GM15510 (cell line): ENCODE results near the gene TAS2R42.

ENCODE experiments used
- POLR2A ChIP-seq: IDR thresholded peaks from 3 replicates; pipeline ENCODE4 v1.6.1; 2011; ENCODE audit warnings: borderline replicate concordance; ENCODE audit not compliant: insufficient read length; ENCODE audit errors: extremely low read depth

The TAS2R42 gene

DNA sequence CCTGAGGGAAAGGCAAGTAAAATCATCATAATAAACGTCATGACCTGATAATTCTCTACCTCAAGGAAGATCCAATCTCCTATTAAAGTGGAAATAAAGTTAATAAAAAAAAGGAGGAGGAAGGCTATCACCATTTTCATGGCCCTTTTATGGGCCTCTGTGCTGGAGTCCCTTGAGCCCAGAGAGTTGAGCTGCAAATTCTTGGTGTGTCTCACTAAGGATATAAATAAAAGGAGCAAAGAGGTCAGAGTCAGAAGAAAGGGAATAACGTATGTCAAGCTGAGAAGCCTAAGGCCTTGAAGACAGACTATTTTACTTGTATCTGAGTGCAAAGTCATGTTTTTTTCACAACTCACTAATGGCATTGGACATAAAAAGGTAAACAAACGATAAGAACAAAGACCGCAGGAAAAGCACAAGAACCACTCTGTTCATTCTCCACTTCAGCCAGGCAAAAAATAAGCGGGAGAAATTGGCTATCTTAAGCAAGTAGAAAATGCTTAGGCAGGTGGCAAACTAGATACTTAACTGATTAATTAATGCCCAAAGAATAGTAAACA, 27.8 kb downstream of the TAS2R42 start:
- TF ChIP-seq POLR2A: no peak

DNA sequence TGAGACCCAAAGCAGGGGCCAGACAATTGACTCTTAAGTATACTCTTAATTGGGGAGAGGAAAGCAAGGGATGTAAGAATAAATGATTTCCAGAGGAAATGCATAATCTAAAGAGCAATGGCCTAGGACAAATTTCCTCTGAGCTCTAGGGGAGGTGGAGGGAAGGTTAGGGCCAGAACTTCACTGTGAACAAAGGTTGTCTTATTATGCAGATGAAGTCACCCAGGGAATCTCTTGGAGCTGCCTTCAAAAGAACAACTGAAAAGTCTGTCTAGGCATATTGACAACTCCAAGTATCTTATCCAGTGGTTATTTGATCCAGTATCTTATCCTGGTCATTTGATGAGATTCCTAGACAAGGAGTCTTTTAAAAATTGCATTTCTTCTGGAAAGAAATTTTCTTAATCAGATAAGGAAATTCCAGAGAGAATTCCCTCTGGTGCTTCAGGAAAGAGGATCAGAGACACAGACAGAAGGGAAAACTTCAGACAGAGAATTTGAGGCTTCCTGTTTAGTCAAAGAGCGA, 32.3 kb downstream of the TAS2R42 start:
- no peak for TF ChIP-seq POLR2A

DNA sequence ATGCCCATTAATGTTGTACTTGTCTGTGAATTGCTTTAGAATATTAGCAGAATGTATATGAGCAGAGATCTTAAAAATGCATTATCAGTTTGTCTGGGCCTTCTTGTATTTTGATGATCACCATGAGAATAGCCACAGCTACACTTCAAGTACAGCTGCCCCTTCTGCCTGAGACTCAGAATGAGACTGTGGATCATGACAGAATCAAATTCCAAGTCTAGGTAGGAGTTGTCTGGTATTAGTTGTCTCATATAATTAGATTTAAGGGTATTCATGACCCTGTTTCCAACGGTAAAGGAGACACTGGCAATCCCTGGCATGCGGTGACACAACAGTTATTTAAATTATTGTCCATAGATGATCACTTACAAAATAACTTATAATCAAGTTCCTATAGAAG, 34.0 kb downstream of the TAS2R42 start:
- TF ChIP-seq POLR2A: no peak

DNA sequence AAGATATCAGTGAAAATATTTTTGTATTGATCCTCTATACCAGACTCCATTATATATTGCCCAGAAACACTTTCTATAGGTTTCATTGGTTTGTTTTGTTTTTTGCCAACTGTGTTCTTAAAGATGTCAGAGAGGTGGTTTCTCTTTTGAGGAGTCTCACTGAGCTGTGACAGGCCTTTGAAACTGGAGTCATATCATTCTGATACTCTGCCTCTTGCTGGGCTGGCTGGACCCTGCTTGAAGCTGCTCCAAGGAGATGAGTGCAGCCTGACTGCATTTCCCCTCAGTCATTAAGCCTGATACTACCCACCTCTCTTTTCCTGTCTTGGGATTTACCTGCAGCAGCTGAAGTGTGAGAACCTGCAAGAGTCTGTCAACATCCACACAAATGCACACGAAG, 35.9 kb downstream of the TAS2R42 start:
- TF ChIP-seq POLR2A: no peak

DNA sequence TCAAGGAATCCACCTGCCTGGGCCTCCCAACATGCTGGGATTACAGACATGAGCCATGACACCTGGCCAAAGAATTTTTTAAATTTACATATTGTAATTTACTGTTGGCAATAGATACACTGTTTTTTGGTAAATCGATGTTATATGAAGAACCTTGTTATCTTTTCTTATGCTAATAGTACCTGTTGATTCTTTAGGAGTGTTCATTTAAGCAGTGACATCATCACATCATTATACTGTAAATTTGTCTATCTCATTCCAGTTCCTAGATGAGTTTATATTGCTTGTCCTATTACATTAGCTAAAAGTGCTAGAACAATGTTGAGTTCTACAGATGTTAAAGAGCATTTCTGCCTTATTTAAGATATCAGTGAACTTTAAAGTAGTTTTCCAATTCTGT, 39.3 kb downstream of the TAS2R42 start:
- TF ChIP-seq POLR2A: no peak

DNA sequence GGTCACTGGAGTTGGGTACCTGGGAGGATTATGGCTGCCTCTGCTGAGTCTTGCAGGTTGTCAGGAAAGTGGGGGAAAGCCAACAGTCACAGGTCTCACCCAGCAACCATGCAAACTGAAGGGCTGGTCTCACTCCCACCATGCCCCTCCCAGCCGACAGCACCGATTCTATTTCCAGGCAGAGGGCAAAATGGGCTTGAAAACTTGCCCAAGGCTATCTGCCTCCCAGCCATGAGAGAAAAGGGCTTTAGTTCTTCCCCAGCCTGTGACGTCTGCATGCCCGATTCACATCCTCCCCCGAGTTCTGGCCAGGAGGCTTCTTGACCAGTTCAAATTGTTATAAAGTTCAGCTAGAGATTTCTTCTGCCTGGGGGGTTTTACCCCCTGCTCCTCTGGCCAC, 42.4 kb downstream of the TAS2R42 start:
- TF ChIP-seq POLR2A: no peak

DNA sequence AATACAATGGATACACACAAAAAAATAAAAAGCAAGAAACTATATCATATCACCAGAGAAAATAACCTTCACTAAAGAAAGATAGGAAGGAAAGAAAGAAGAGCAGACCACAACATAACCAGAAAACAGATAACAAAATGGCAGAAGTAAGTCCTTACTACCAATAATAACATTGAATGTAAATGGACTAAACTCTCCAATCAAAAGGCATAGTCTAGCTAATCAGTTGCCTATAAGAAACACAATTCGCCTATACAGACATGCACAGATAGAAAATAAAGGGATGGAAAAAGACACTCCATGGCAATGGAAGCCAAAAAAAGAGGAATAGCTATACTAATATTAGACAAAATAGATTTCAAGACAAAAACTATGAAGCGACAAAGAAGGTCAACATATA, 43.4 kb downstream of the TAS2R42 start:
- no peak for TF ChIP-seq POLR2A

DNA sequence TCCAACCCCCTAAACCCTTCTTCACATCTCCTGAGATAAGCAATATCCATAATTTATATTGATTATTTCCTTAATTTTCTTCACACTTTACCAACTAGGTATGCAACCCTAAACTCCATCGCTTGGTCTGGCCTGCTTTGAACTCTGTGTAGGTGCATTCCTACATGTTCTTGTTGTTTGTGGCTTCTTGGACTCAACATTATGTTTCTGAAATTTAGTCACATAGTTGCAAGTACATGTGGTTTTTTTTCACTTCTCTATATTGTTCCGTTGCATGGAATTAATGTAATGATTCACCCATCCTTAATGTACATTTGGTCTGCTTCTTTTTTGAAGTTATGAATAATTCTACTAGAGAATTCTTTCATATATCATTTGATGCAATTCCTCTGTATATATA, 50.7 kb downstream of the TAS2R42 start:
- TF ChIP-seq POLR2A: no peak
